Karpas-422 (cell line): ENCODE data around the gene TBC1D22A. TPM values are rescaled to one million over a fixed set of nuclear protein-coding genes. Genes with fewer than 3 reads are reported as not detected.
"Not testable (repeated sequence)": the region's sequence is repeated elsewhere in the genome, so short reads cannot be mapped to it uniquely, and the experiment has no call there.

ENCODE experiments used
- DNase-seq: peaks from one replicate; pipeline ENCODE4 v3.0.0-alpha.2; 2015
- H2AFZ ChIP-seq: fragments of 200-600 bp; sonication (generic); 2 replicates; pipeline ENCODE4 v1.6.1; 2014; ENCODE audit warnings: antibody characterized with exemption, low read length, mixed read lengths
- H3K27ac ChIP-seq: fragments of 200-600 bp; sonication (generic); 2 replicates; pipeline ENCODE4 v1.5.1; 2014; ENCODE audit warnings: mild to moderate bottlenecking, low read length, moderate library complexity
- H3K27me3 ChIP-seq: fragments of 200-600 bp; sonication (generic); 2 replicates; pipeline ENCODE4 v1.6.1; 2014; ENCODE audit warnings: low read length, mixed read lengths
- H3K36me3 ChIP-seq: fragments of 200-600 bp; sonication (generic); 2 replicates; pipeline ENCODE4 v1.6.1; 2014; ENCODE audit warnings: low read length, mixed read lengths; ENCODE audit not compliant: insufficient read depth
- H3K4me1 ChIP-seq: fragments of 200-600 bp; sonication (generic); 2 replicates; pipeline ENCODE4 v1.6.1; 2014; ENCODE audit warnings: mild to moderate bottlenecking, low read length, mixed read lengths
- H3K4me2 ChIP-seq: fragments of 200-600 bp; sonication (generic); 2 replicates; pipeline ENCODE4 v1.6.1; 2014; ENCODE audit warnings: low read length, low read depth, mild to moderate bottlenecking; ENCODE audit not compliant: poor library complexity, severe bottlenecking
- H3K4me3 ChIP-seq: fragments of 200-600 bp; sonication (generic); 2 replicates; pipeline ENCODE4 v1.5.1; 2014; ENCODE audit warnings: mild to moderate bottlenecking, antibody characterized with exemption, low read length, mixed read lengths
- H3K79me2 ChIP-seq: fragments of 200-600 bp; sonication (generic); 2 replicates; pipeline ENCODE4 v1.6.1; 2014; ENCODE audit warnings: mild to moderate bottlenecking, low read length, mixed read lengths
- H3K9ac ChIP-seq: fragments of 200-600 bp; sonication (generic); 2 replicates; pipeline ENCODE4 v1.6.0; 2014; ENCODE audit warnings: low read length
- H3K9me2 ChIP-seq: fragments of 200-600 bp; sonication (generic), shearing (Covaris generic); replicated peaks from 2 replicates; pipeline ENCODE4 v1.6.0; 2014; ENCODE audit warnings: mild to moderate bottlenecking, low read length, moderate library complexity; ENCODE audit not compliant: insufficient read depth
- H3K9me3 ChIP-seq: fragments of 300-700, 200-600 bp; sonication (generic); 2 replicates; pipeline ENCODE4 v1.6.1; 2014; ENCODE audit warnings: low read length, mixed read lengths
- H4K20me1 ChIP-seq: fragments of 200-600 bp; sonication (generic); 2 replicates; pipeline ENCODE4 v1.6.1; 2014; ENCODE audit warnings: mild to moderate bottlenecking, antibody characterized with exemption, low read length, low read depth; ENCODE audit not compliant: insufficient read depth
- total RNA-seq: library from RNA; depleted of rRNA; stranded (reverse); fragments of >200 nt; shearing (Covaris generic); gene quantifications from 2 replicates; pipeline ENCODE4 v1.2.3, GENCODE V29; 2014; ENCODE audit warnings: low replicate concordance

TBC1D22A gene
- total RNA-seq, 1 experiment from 2014 or later: 27.7 TPM

DNA sequence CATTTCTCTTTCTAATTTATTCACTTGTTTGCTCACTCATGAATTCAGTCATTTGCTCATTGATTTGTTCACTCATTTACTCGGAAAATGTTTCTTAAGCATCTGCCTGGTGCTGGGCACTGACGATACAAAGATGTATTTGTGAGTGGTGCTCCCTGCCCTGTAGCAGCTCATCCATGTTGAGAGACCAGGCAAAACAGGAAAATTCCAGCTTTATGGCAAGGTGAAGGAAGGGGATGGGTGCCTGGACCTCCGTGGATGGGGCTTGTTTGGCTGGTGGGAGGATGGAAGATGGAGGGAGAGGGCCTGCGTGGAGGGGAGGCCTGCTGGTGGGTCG, 53.1 kb downstream of the TBC1D22A start:
- H2AFZ ChIP-seq: no peak overlapping the region
- no peak overlapping the region for H3K4me3 ChIP-seq
- no peak overlapping the region for H3K4me2 ChIP-seq
- H3K27me3 ChIP-seq: no peaks in the 10 kb centered on the region
- H3K9me2 ChIP-seq: no peaks in the 10 kb centered on the region
- H3K4me1 ChIP-seq: no peaks in the 10 kb centered on the region
- H3K27ac ChIP-seq: no peak overlapping the region
- no peaks in the 10 kb centered on the region; the same call in 1 of the 2 replicates for H3K9me3 ChIP-seq
- peaks cover 6% of the 10 kb centered on the region; the same call in 1 of the 2 replicates for H4K20me1 ChIP-seq
- peaks cover 95% of the 10 kb centered on the region for H3K79me2 ChIP-seq
- DNase-seq: no peak
- no peak overlapping the region for H3K9ac ChIP-seq
- peaks cover 21% of the 10 kb centered on the region for H3K36me3 ChIP-seq

GRCh38 chr22:46815896-46816731, 53.7 kb downstream of the TBC1D22A start:
- Histone ChIP-seq H3K9ac (no peak overlapping the region), H3K4me3 (no peak overlapping the region), H3K9me3 (no peaks in the 10 kb centered on the region; the same call in 1 of the 2 replicates), H3K4me2 (no peak overlapping the region), H4K20me1 (peaks cover 6% of the 10 kb centered on the region; the same call in 1 of the 2 replicates), H3K9me2 (no peaks in the 10 kb centered on the region), H3K36me3 (peaks cover 21% of the 10 kb centered on the region), H3K79me2 (peaks cover 95% of the 10 kb centered on the region), H3K27ac (no peak overlapping the region), H3K4me1 (no peaks in the 10 kb centered on the region), H2AFZ (no peak overlapping the region), H3K27me3 (no peaks in the 10 kb centered on the region)
- DNase-seq: no peak

- H3K79me2 ChIP-seq: peaks cover 95% of the 10 kb centered on the region
- H4K20me1 ChIP-seq: not testable (repeated sequence)
These were observed 54.9 kb downstream of the TBC1D22A start for GRCh38 chr22:46817390-46817789.

GRCh38 chr22:46823248-46823647, 60.8 kb downstream of the TBC1D22A start:
- Histone ChIP-seq H4K20me1 (no peaks in the 10 kb centered on the region), H3K9ac (no peak overlapping the region), H2AFZ (no peak overlapping the region), H3K4me3 (no peak overlapping the region), H3K4me1 (no peaks in the 10 kb centered on the region), H3K79me2 (peaks cover 96% of the 10 kb centered on the region), H3K36me3 (peaks cover 36% of the 10 kb centered on the region), H3K27ac (no peak overlapping the region), H3K9me2 (no peaks in the 10 kb centered on the region), H3K9me3 (no peaks in the 10 kb centered on the region; the same call in 1 of the 2 replicates), H3K27me3 (no peaks in the 10 kb centered on the region), H3K4me2 (no peak overlapping the region)
- no peak for DNase-seq

More at GRCh38 chr22:46817390-46817789, 54.9 kb downstream of the TBC1D22A start:
- H3K9me3 ChIP-seq, H3K9me2 ChIP-seq, DNase-seq, H3K27ac ChIP-seq, H3K9ac ChIP-seq, H3K27me3 ChIP-seq, H2AFZ ChIP-seq, H3K4me3 ChIP-seq, H3K4me1 ChIP-seq, H3K4me2 ChIP-seq: not testable (repeated sequence)
- H3K36me3 ChIP-seq: peaks cover 21% of the 10 kb centered on the region

GRCh38 chr22:46823654-46824053, 61.2 kb downstream of the TBC1D22A start:
- Histone ChIP-seq H3K27me3 (no peaks in the 10 kb centered on the region), H3K9me2 (no peaks in the 10 kb centered on the region), H2AFZ (no peak overlapping the region), H3K4me1 (no peaks in the 10 kb centered on the region), H3K9me3 (no peaks in the 10 kb centered on the region; the same call in 1 of the 2 replicates), H3K36me3 (peaks cover 40% of the 10 kb centered on the region), H3K27ac (no peak overlapping the region), H3K79me2 (peaks cover 96% of the 10 kb centered on the region), H3K9ac (no peak overlapping the region), H3K4me2 (no peak overlapping the region), H4K20me1 (no peaks in the 10 kb centered on the region), H3K4me3 (no peak overlapping the region)
- no peak for DNase-seq

- H3K4me1 ChIP-seq: no peaks in the 10 kb centered on the region
- DNase-seq: no peak
- H4K20me1 ChIP-seq: no peaks in the 10 kb centered on the region
- no peak overlapping the region for H3K9ac ChIP-seq
- H3K27ac ChIP-seq: no peak overlapping the region
- H3K4me2 ChIP-seq: no peak overlapping the region
- peaks cover 97% of the 10 kb centered on the region for H3K79me2 ChIP-seq
- H3K27me3 ChIP-seq: no peaks in the 10 kb centered on the region
- H2AFZ ChIP-seq: no peak overlapping the region
- no peak overlapping the region for H3K4me3 ChIP-seq
- H3K9me2 ChIP-seq: no peaks in the 10 kb centered on the region
- peaks cover 47% of the 10 kb centered on the region for H3K36me3 ChIP-seq
- H3K9me3 ChIP-seq: no peaks in the 10 kb centered on the region; the same call in 1 of the 2 replicates
These were observed 62.0 kb downstream of the TBC1D22A start for GRCh38 chr22:46824344-46824909.

DNA sequence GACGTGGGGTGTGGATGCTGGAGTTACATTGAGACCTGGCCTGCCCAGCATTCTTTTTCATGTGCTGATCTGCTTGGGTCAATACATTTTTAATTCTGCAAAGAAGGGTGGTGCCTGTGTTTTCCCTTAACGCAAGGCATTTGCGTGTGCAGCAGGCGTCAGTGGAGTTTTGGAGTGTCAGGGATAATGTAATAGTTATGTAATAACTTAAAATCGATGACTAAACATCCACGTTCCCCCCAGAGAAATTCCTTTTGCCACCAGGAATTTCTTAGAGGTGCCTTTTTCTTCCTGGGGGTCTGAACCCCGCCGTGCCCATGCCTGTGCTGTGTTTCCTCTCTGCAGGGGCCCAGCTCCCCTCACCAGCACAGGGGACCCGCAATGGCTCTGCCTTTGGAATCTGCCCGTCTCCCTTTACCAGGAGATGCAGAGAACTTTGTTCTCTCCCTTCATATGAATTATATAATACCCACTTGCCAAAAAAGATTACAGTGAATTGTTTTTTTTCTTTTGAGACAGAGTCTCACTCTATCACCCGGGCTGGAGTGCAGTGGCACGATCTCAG, 62.6 kb downstream of the TBC1D22A start:
- H3K9ac ChIP-seq: no peak overlapping the region
- no peaks in the 10 kb centered on the region for H3K4me1 ChIP-seq
- H3K4me2 ChIP-seq: no peak overlapping the region
- no peak for DNase-seq
- H3K4me3 ChIP-seq: no peak overlapping the region
- no peaks in the 10 kb centered on the region; the same call in 1 of the 2 replicates for H3K9me3 ChIP-seq
- no peaks in the 10 kb centered on the region for H4K20me1 ChIP-seq
- H3K36me3 ChIP-seq: peaks cover 53% of the 10 kb centered on the region
- H3K9me2 ChIP-seq: no peaks in the 10 kb centered on the region
- H3K27me3 ChIP-seq: no peaks in the 10 kb centered on the region
- no peak overlapping the region for H3K27ac ChIP-seq
- no peak overlapping the region for H2AFZ ChIP-seq
- peaks cover 98% of the 10 kb centered on the region for H3K79me2 ChIP-seq

DNA sequence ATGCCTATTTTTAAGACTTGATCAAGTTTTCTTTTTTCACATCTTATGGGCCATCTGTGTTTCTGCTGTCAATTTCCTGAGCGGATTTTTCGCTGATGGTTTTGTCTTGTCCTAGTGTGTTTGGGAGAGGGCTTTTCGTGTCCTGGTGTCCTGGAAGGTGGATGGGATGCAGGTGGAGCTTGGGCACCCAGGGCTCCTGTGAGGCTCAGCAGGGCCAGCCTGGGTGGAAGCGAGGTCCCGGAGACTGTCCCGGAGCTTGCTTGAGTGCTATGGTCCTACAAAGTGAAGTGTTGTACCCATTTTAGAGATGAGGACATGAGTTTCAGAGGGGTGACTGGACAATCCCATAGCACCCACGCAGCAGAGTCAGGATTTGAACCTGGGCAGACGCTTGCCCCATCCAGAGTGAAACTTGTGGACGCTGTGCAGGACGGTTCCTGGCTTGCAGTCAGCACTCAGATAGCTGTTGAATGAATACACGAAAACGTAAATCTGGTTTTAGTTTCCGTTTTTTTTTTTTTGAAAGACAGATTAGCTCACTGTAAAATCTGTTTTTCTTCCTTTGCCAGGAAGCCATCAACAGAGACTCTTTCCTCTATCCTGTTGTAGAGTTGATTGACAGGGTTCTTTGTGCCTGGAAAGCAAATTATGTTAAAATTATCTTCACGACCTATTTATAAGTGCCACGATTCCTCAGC, 64.1 kb downstream of the TBC1D22A start:
- Histone ChIP-seq H3K79me2 (peaks cover 96% of the 10 kb centered on the region), H3K4me1 (no peaks in the 10 kb centered on the region), H3K27ac (no peak overlapping the region), H3K4me3 (no peak overlapping the region), H3K9me3 (peaks cover 8% of the 10 kb centered on the region; the same call in 1 of the 2 replicates), H3K36me3 (peaks cover 63% of the 10 kb centered on the region), H2AFZ (no peak overlapping the region), H3K4me2 (no peak overlapping the region), H3K9ac (no peak overlapping the region), H3K27me3 (no peaks in the 10 kb centered on the region), H3K9me2 (no peaks in the 10 kb centered on the region), H4K20me1 (no peaks in the 10 kb centered on the region)
- no peak for DNase-seq
